Liver (tissue), 2 donors: Measurements from ENCODE around the gene MAN2B2.

ENCODE experiments used
- MAX ChIP-seq: IDR thresholded peaks from 2 replicates; pipeline ENCODE4 v1.6.1; 2016; ENCODE audit warnings: antibody characterized with exemption
- TF ChIP-seq, protein P1 (sequence below): fragments of 150-350 bp; IDR thresholded peaks from 2 replicates; pipeline ENCODE4 v1.5.1; 2017; ENCODE audit warnings: improper control_type of control experiment, low read depth, low read length; ENCODE audit not compliant: missing input control
- donor health status: healthy.

DNA sequence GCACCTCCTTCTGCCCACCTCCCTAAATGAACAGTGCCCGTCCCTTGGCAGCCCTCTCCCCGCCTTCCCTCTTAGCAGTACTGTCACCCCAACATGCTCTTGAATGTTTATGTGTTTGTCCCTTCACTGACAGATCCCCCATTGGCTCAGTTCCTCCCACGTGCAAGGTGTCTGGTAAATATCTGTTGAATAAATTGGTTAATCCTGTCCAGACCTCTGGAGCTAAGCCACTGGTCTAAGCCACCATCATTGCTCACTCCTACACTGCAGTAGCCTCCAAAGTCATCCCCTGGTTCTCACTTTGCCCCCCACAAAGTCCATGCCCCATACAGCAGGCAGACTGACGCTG is 26.1 kb upstream of the MAN2B2 start:
- TF ChIP-seq, protein P1, sequence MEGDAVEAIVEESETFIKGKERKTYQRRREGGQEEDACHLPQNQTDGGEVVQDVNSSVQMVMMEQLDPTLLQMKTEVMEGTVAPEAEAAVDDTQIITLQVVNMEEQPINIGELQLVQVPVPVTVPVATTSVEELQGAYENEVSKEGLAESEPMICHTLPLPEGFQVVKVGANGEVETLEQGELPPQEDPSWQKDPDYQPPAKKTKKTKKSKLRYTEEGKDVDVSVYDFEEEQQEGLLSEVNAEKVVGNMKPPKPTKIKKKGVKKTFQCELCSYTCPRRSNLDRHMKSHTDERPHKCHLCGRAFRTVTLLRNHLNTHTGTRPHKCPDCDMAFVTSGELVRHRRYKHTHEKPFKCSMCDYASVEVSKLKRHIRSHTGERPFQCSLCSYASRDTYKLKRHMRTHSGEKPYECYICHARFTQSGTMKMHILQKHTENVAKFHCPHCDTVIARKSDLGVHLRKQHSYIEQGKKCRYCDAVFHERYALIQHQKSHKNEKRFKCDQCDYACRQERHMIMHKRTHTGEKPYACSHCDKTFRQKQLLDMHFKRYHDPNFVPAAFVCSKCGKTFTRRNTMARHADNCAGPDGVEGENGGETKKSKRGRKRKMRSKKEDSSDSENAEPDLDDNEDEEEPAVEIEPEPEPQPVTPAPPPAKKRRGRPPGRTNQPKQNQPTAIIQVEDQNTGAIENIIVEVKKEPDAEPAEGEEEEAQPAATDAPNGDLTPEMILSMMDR: no peak
- TF ChIP-seq MAX: no peak
